DND-41 (cell line): ENCODE data around the gene AP1B1.

Source experiments
- CTCF ChIP-seq: IDR thresholded peaks from 2 replicates; pipeline ENCODE4 v1.5.1; 2012; ENCODE audit warnings: borderline replicate concordance, low read length, moderate library complexity, mild to moderate bottlenecking; ENCODE audit not compliant: poor library complexity, severe bottlenecking; ENCODE audit errors: extremely low read depth
- EZH2 ChIP-seq: IDR thresholded peaks from 3 replicates; pipeline ENCODE4 v1.6.1; 2012; ENCODE audit warnings: borderline replicate concordance, low read depth, mild to moderate bottlenecking, moderate library complexity, low read length, inconsistent platforms; ENCODE audit not compliant: severe bottlenecking

GRCh38 chr22:29331658-29332300, 56.6 kb downstream of the AP1B1 start:
- TF ChIP-seq CTCF (no peak), EZH2 (no peak)
